Activated T-cell treated with anti-CD3 and anti-CD28 coated beads for 1 hour (primary cell): ENCODE data around the gene TMC8.
"Not testable (repeated sequence)": the region's sequence is repeated elsewhere in the genome, so short reads cannot be mapped to it uniquely, and the experiment has no call there.

Experiments
- DNase-seq: peaks from one replicate; pipeline ENCODE4 v3.0.0-alpha.2; 2020; ENCODE audit warnings: low read depth

TMC8 gene

GRCh38 chr17:78163881-78164747 lies 33.5 kb downstream of the TMC8 start:
- DNase-seq = no peak

GRCh38 chr17:78164748-78165607 lies 34.4 kb downstream of the TMC8 start:
- no peak for DNase-seq

DNA sequence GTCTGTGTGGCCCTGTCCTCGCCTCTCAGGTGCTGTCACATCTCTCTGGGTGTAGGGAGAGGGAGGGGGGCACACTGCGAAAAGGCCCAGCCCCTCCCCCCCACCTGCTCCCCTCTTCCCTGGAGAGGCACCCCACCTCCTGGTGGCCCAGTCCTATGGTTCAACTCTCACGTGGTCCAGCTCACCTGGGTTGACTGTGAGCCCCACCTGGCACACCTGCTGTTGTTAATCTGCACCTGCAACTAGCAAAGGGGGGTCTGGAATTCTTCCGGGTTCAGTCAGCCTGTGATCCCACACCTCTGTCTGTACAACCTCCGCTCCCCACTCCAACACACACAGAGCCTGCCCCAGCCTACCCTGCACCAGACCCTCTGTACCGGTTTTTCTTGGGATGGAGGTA lies 35.8 kb downstream of the TMC8 start:
- DNase-seq = no peak

DNA sequence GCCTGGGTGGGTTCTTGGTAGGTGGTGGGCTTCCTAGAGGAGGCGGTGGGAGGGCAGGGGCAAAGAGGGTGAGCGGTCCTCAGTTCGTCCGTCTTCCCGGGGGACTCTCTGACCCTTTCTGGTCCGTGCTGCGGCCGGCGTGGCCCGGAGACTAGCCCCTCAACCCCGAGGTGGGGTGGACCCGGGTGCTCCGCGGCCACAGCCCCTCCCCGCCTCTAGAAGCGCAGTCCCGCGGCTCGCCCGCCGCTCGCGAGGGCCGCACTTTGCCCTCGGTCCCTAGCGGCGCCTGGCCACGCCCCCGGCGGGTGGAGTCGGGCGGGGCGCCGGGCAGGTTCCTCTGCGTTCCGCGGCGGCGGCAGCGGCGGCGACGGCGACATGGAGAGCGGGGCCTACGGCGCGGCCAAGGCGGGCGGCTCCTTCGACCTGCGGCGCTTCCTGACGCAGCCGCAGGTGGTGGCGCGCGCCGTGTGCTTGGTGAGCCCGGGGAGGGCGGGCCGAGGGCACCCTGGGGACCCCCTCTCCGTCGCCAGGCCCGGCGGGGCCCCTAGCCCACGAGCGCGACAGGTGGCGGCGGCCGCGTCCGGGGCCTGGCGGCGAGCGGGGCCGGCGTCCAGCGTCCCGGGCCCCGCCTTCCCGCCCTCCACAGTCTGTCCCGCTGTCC lies 37.8 kb downstream of the TMC8 start, which contains the start of gene SYNGR2:
SYNGR2 (plus strand) TSS at position 340 of the 661 bp plus-strand sequence; CDS start at position 376, 36 bp downstream.
- peak; percentile 86 for DNase-seq

- DNase-seq = peak; percentile 34
These were observed 38.6 kb downstream of the TMC8 start for GRCh38 chr17:78168903-78169793.

DNA sequence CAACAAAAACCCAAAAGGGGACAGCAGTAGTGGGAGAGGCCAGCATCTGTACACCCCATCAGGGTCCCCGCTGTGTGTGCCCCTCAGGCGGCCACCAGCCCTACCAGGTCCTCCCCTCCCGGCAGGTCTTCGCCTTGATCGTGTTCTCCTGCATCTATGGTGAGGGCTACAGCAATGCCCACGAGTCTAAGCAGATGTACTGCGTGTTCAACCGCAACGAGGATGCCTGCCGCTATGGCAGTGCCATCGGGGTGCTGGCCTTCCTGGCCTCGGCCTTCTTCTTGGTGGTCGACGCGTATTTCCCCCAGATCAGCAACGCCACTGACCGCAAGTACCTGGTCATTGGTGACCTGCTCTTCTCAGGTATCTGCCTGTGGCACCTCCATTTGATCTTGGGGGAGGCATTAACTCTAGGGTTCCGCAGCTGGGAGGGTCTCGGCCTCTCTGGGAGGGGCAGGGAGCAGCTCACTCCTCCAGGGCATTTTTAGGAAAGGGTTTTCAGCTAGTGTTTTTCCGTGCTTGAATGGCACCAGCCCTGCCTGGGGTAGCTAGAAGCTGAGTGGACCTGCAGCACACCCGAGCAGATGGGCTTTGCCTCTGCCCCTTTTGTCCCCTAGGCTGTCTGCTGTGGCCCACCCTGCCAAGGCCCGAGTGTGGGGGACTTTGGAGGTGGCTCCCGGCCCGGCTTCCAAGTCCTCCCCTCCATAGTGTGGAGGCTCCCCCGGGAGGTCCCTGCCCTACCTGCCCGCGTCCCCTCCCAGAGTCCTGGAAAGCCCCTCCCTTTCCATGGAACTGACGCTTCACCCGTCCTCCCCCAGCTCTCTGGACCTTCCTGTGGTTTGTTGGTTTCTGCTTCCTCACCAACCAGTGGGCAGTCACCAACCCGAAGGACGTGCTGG lies 40.4 kb downstream of the TMC8 start:
- DNase-seq = no peak

GRCh38 chr17:78171591-78172248 lies 41.1 kb downstream of the TMC8 start:
- DNase-seq = not testable (repeated sequence)

DNA sequence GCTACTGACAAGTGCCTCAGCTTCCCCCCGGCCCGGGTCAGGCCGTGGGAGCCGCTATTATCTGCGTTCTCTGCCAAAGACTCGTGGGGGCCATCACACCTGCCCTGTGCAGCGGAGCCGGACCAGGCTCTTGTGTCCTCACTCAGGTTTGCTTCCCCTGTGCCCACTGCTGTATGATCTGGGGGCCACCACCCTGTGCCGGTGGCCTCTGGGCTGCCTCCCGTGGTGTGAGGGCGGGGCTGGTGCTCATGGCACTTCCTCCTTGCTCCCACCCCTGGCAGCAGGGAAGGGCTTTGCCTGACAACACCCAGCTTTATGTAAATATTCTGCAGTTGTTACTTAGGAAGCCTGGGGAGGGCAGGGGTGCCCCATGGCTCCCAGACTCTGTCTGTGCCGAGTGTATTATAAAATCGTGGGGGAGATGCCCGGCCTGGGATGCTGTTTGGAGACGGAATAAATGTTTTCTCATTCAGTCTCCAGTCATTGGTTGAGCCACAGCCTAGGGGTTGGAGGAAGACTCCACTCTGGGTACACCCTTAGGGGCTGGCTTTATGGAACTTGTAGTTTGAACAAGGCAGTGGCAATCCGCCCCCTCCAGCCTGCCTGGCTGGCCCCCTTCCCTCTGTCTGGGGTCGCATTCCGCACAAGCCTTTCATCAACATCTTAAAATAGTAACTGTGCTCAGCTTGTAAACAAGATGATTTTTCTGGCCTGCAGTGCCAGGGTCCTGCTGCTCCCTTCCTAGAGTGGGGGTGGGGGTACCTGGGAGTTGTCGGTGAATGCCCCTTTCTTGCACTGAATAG lies 41.9 kb downstream of the TMC8 start:
- no peak for DNase-seq

DNA sequence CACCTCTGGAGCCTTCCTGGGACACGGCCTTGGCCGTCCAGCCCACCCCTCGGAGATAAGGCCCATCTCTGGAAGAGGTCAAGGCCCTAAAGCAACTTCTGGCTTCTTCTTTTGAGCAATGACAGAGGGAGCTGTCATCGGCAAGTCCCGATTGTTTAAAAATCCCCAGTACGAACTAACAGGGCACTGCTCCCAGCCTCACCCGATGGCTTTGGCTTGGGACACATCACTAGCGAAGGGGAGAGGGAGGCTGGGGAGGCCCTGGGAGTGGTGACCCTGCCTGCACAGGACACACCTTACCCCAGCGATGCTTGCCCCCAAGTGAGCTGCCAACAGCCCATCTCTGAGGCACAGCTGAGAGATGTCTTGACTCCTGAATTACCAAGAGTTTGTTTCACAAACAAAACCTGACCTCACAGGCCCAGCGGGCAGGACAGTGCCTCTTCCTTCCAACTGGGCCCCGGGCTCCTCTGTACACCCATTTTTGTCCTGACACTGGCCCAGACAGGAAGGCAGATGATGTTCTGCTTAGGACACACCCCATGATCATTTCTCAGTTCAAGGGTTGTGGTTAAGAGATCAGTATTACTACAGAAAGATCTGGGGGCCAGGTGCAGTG lies 42.6 kb downstream of the TMC8 start:
- no peak for DNase-seq

GRCh38 chr17:78174346-78174869 lies 43.8 kb downstream of the TMC8 start:
- DNase-seq = no peak

DNA sequence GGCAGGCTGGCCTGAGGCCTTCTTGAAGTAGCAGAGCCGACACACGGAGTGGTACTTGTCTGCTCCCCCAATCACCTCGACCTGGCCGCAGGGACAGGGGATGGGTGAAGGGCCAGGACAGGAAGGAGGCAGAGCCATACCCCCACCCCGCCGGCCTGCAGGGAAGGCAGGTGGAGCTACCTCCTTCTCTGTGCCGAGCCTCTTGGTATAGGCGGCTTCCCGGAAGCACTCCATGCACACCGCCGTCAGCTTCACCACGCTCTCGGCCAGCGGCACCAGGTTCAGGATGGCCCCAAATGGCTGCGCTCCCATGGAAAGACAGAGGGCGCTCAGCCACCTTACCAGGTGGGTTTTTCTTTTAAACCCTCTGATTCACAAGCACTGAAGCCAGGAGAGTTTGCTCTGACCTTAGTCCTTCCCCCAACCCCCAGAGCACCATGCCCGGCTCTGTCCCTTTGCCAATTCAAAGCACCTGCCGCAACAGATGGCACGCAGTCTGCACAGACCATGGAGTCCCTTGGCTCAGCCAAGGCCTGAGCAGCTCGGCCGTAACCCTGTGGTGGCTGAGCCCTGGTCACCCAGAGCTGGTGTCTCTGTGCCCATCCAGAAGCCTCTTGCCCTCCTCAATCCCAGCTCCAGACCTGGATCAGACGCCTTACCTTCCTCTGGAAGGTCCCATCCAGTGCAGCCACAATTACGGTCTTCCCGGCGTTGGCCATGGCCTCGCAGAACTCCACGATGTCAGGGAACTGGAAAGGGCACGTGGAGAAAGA lies 44.5 kb downstream of the TMC8 start:
- DNase-seq = no peak

DNA sequence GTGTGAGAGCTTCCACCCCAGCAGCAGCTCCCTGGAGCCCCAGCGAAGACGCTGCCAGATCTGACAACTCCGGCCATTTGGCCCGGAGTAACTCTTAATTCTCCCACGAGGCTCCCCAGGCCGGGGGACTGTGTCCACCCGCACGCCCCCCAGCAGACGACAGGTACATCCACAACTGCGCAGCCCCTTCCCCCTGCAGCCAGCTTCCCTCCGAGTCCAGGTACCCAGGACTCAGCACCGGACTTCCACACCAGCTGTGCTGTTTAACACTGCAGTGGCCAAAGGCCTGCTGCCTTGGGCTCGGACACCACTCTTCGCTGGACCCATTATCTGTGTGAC lies 45.0 kb downstream of the TMC8 start:
- DNase-seq = no peak

DNA sequence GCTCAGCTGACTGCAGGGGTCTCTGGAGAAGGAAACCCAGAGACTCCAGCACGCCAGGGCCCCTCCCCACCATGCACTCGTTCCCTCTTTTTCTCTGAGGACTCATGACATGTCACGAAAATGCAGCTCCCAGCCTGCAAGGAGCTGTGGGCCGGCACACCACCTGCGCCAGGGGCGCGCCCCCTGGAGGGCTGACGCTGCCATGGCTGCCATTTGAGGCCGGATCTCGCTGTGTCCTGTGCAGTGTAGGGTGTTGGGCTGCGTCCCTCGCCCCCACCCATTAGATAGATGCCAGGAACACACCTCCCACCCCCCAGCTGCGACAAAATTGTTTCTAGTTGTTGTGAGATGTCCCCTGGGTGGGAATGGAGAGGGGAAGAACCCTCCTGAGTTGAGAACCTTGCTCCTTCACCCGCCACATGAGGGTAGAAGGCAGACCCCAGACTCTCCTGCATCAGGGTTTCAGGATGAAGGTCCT lies 46.0 kb downstream of the TMC8 start:
- peak; percentile 70 for DNase-seq

- DNase-seq = no peak
These were observed 48.8 kb downstream of the TMC8 start for GRCh38 chr17:78179372-78179771.

- DNase-seq = no peak
These were observed 49.5 kb downstream of the TMC8 start for GRCh38 chr17:78180083-78180482.

GRCh38 chr17:78180508-78180907 lies 49.9 kb downstream of the TMC8 start:
- DNase-seq = no peak

GRCh38 chr17:78182504-78182903 lies 51.9 kb downstream of the TMC8 start:
- no peak for DNase-seq
